Activated CD4-positive, alpha-beta T cell treated with anti-CD3 and anti-CD28 coated beads, Interleukin-2, Interleukin-4, amounts not matched to agents 100 ng/mL and 50 ng/mL, durations not matched to agents 16 hours and 8 hours (primary cell): ENCODE data around the gene TTC21B.

Source experiments
- DNase-seq: peaks from one replicate; pipeline ENCODE4 v3.0.0-alpha.2; 2020; ENCODE audit warnings: low spot score

The TTC21B gene

GRCh38 chr2:165835363-165835762 lies 118.2 kb downstream of the TTC21B start:
- no peak for DNase-seq

- DNase-seq = no peak
These were observed 120.4 kb downstream of the TTC21B start for GRCh38 chr2:165833156-165833555.

- no peak for DNase-seq
These were observed 125.7 kb downstream of the TTC21B start for GRCh38 chr2:165827921-165828276.

GRCh38 chr2:165827016-165827920 lies 126.3 kb downstream of the TTC21B start:
- no peak for DNase-seq

DNA sequence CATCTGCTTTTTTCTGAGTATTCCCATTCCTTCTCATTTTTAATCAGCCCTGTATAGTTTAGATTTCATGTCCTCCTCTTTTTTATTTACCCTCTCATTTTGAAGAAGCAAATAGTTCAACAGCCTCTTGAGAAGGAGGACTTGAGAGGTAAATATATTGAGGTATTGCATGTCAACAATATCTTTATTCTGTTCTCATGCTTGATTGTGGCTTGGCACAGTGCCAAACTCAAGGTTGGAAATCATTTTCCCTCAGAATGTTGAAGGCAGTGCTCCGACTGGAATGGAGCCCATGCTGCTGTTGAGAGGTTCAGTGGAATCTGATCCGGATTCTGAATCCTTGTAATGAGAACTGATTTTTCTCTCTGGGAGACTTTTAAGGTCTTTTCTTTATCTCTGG lies 128.5 kb downstream of the TTC21B start:
- no peak for DNase-seq
